ENCODE measurements around the gene INHBE.

The INHBE gene

GRCh38 chr12:57458665-57459054 lies 3.6 kb downstream of the INHBE start:
- no peak for DNase-seq (ENCODE audit: low read depth)
- no peak for TF ChIP-seq CTCF (IDR thresholded peaks at IDR 0.05; ENCODE audit: low read length, missing control alignments)
- peak overlapping the region; percentile 79 for H3K4me3 ChIP-seq (replicated peaks; ENCODE audit: low read depth, low read length)

- peak overlapping the region; percentile 79 for H3K4me3 ChIP-seq (replicated peaks; ENCODE audit: low read depth, low read length)
- peak; percentile 97 for DNase-seq (ENCODE audit: low read depth)
- TF ChIP-seq CTCF (IDR thresholded peaks at IDR 0.05; ENCODE audit: low read length, missing control alignments): peak; percentile 96
These were observed 4.1 kb downstream of the INHBE start for GRCh38 chr12:57459055-57459749.

GRCh38 chr12:57459750-57460467 lies 4.8 kb downstream of the INHBE start, which contains the start of gene GLI1:
Gene GLI1, plus strand, starts transcription at chr12:57459785. Its CDS starts 3,907 bp downstream, at chr12:57463692.
- peak; percentile 33 for DNase-seq (ENCODE audit: low read depth)
- peak within 1 kb of the TSS; percentile 79 for H3K4me3 ChIP-seq (replicated peaks; ENCODE audit: low read depth, low read length)
- no peak for TF ChIP-seq CTCF (IDR thresholded peaks at IDR 0.05; ENCODE audit: low read length, missing control alignments)

- DNase-seq (ENCODE audit: low read depth): no peak
- TF ChIP-seq CTCF (IDR thresholded peaks at IDR 0.05; ENCODE audit: low read length, missing control alignments): no peak
- peak overlapping the region; percentile 79 for H3K4me3 ChIP-seq (replicated peaks; ENCODE audit: low read depth, low read length)
These were observed 5.3 kb downstream of the INHBE start for GRCh38 chr12:57460468-57460784.

- TF ChIP-seq CTCF (IDR thresholded peaks at IDR 0.05; ENCODE audit: low read length, missing control alignments): no peak
- DNase-seq (ENCODE audit: low read depth): no peak
- peak overlapping the region; percentile 66 for H3K4me3 ChIP-seq (replicated peaks; ENCODE audit: low read depth, low read length)
These were observed 5.8 kb downstream of the INHBE start for GRCh38 chr12:57460841-57461275.

GRCh38 chr12:57461276-57461916 lies 6.3 kb downstream of the INHBE start:
- TF ChIP-seq CTCF (IDR thresholded peaks at IDR 0.05; ENCODE audit: low read length, missing control alignments): no peak
- DNase-seq (ENCODE audit: low read depth): peak; percentile 37

More at GRCh38 chr12:57461276-57461916, 6.3 kb downstream of the INHBE start:
- peak overlapping the region; percentile 66 for H3K4me3 ChIP-seq (replicated peaks; ENCODE audit: low read depth, low read length)

Data from fibroblast of pulmonary artery (primary cell).